ENCODE data around the gene RAD51B.
"Not testable (repeated sequence)": the region's sequence is repeated elsewhere in the genome, so short reads cannot be mapped to it uniquely, and the experiment has no call there.

RAD51B gene

GRCh38 chr14:68176687-68177086, 357.1 kb downstream of the RAD51B start:
- no peak for DNase-seq (ENCODE audit: low spot score)

GRCh38 chr14:68177728-68178127, 358.1 kb downstream of the RAD51B start:
- DNase-seq (ENCODE audit: low spot score), result no peak

- DNase-seq (ENCODE audit: low spot score), result no peak
Measured at GRCh38 chr14:68178282-68178681, 358.7 kb downstream of the RAD51B start.

GRCh38 chr14:68181519-68182326, 362.1 kb downstream of the RAD51B start:
- no peak for DNase-seq (ENCODE audit: low spot score)

- DNase-seq (ENCODE audit: low spot score), result no peak
Measured at GRCh38 chr14:68182492-68182891, 362.9 kb downstream of the RAD51B start.

GRCh38 chr14:68186500-68187276, 367.1 kb downstream of the RAD51B start:
- not testable (repeated sequence) for DNase-seq (ENCODE audit: low spot score)

- DNase-seq (ENCODE audit: low spot score), result no peak
Measured at GRCh38 chr14:68188174-68188573, 368.6 kb downstream of the RAD51B start.

- DNase-seq (ENCODE audit: low spot score), result no peak
Measured at GRCh38 chr14:68190032-68190431, 370.5 kb downstream of the RAD51B start.

- DNase-seq (ENCODE audit: low spot score), result no peak
Measured at GRCh38 chr14:68191567-68192321, 372.2 kb downstream of the RAD51B start.

GRCh38 chr14:68192935-68193334, 373.4 kb downstream of the RAD51B start:
- no peak for DNase-seq (ENCODE audit: low spot score)

- DNase-seq (ENCODE audit: low spot score), result no peak
Measured at GRCh38 chr14:68193970-68194681, 374.5 kb downstream of the RAD51B start.

GRCh38 chr14:68195126-68195525, 375.5 kb downstream of the RAD51B start:
- DNase-seq (ENCODE audit: low spot score), result no peak

- DNase-seq (ENCODE audit: low spot score), result no peak
Measured at GRCh38 chr14:68198713-68199495, 379.3 kb downstream of the RAD51B start.

GRCh38 chr14:68199554-68200151, 380.1 kb downstream of the RAD51B start:
- DNase-seq (ENCODE audit: low spot score), result no peak

GRCh38 chr14:68203871-68204270, 384.3 kb downstream of the RAD51B start:
- DNase-seq (ENCODE audit: low spot score), result no peak

GRCh38 chr14:68208218-68208617, 388.6 kb downstream of the RAD51B start:
- DNase-seq (ENCODE audit: low spot score), result no peak

GRCh38 chr14:68208626-68209317, 389.2 kb downstream of the RAD51B start:
- DNase-seq (ENCODE audit: low spot score), result no peak

- no peak for DNase-seq (ENCODE audit: low spot score)
Measured at GRCh38 chr14:68210729-68211299, 391.2 kb downstream of the RAD51B start.

- no peak for DNase-seq (ENCODE audit: low spot score)
Measured at GRCh38 chr14:68211421-68211820, 391.8 kb downstream of the RAD51B start.

- no peak for DNase-seq (ENCODE audit: low spot score)
Measured at GRCh38 chr14:68211886-68212285, 392.3 kb downstream of the RAD51B start.
